Fibroblast of lung (primary cell): ENCODE results near the gene CEP128. TPM values are rescaled to one million over a fixed set of nuclear protein-coding genes. Genes with fewer than 3 reads are reported as not detected.

Experiments used
- DNase-seq, 2 donors: peaks; one replicate each; pipeline versions ENCODE4 v3.0.0 to v3.0.0-alpha.2; 2010; ENCODE audit warnings: low read depth in 2 of 2
- H2AFZ ChIP-seq: 2 replicates; pipeline ENCODE4 v1.5.1; 2012; ENCODE audit warnings: low read length, control low read depth, inconsistent platforms
- H3K27ac ChIP-seq: 2 replicates; pipeline ENCODE4 v1.5.1; 2011; ENCODE audit warnings: low read length, control low read depth; ENCODE audit not compliant: insufficient read depth
- H3K27me3 ChIP-seq: 2 replicates; pipeline ENCODE4 v1.5.1; 2011; ENCODE audit warnings: mild to moderate bottlenecking, low read length; ENCODE audit not compliant: control insufficient read depth, insufficient read depth
- H3K36me3 ChIP-seq: 2 replicates; pipeline ENCODE4 v1.5.1; 2011; ENCODE audit warnings: low read length; ENCODE audit not compliant: control insufficient read depth, insufficient read depth
- H3K4me1 ChIP-seq: 2 replicates; pipeline ENCODE4 v1.5.1; 2011; ENCODE audit warnings: low read length; ENCODE audit not compliant: control insufficient read depth, insufficient read depth; ENCODE audit errors: extremely low read depth
- H3K4me2 ChIP-seq: 2 replicates; pipeline ENCODE4 v1.5.1; 2011; ENCODE audit warnings: low read length, control low read depth; ENCODE audit not compliant: insufficient read depth; ENCODE audit errors: extremely low read depth
- H3K4me3 ChIP-seq, 4 experiments: fragments of 200-600 bp in 1 of 4; sonication (generic) in 1 of 4; replicated peaks in 1 of 4; 2 replicates each; pipeline ENCODE4 v1.5.1; 2011 to 2016; ENCODE audit warnings: low read length in 4 of 4, low read depth in 3 of 4, mild to moderate bottlenecking in 3 of 4, control low read depth in 2 of 4, inconsistent platforms in 1 of 4, mixed read lengths in 1 of 4; ENCODE audit not compliant: insufficient read depth in 1 of 4; ENCODE audit errors: control extremely low read depth in 1 of 4
- H3K79me2 ChIP-seq: 2 replicates; pipeline ENCODE4 v1.5.1; 2012; ENCODE audit warnings: mild to moderate bottlenecking, low read length, inconsistent platforms; ENCODE audit not compliant: control insufficient read depth, insufficient read depth
- H3K9ac ChIP-seq: 2 replicates; pipeline ENCODE4 v1.5.1; 2011; ENCODE audit warnings: mild to moderate bottlenecking, low read length, control low read depth; ENCODE audit not compliant: insufficient read depth
- H3K9me3 ChIP-seq: 2 replicates; pipeline ENCODE4 v1.5.1; 2012; ENCODE audit warnings: low read depth, low read length; ENCODE audit not compliant: control insufficient read depth, insufficient read depth
- H4K20me1 ChIP-seq: 2 replicates; pipeline ENCODE4 v1.5.1; 2011; ENCODE audit warnings: low read length; ENCODE audit not compliant: control insufficient read depth, insufficient read depth; ENCODE audit errors: extremely low read depth
- EZH2 ChIP-seq: IDR thresholded peaks from 2 replicates; pipeline ENCODE4 v1.5.1; 2012; ENCODE audit warnings: low read length, control low read depth, mild to moderate bottlenecking; ENCODE audit errors: missing control alignments
- polyA minus RNA-seq: library from RNA; depleted of rRNA, polyadenylated mRNA; stranded (reverse); fragments of >200 nt; gene quantifications from 2 replicates; pipeline ENCODE4 v1.2.3, GENCODE V29; 2011; ENCODE audit warnings: low replicate concordance
- polyA plus RNA-seq, 2 donors: library from polyadenylated mRNA; depleted of rRNA in 1 of 2; stranded (reverse) in 1 of 2; unstranded in 1 of 2; fragments of >200 nt; gene quantifications; 2 replicates each; pipeline ENCODE4 v1.2.1, GENCODE V29; 2011 to 2012; ENCODE audit warnings: missing spikeins in 1 of 2
- total RNA-seq: library from RNA; depleted of rRNA; stranded (reverse); fragments of >200 nt; gene quantifications from 2 replicates; pipeline ENCODE4 v1.2.1, GENCODE V29; 2014
- TF ChIP-seq, protein P1 (sequence below), 2 donors: IDR thresholded peaks in 1 of 2; conservative IDR thresholded peaks in 1 of 2; 1 replicate in 1 of 2; 2 replicates in 1 of 2; pipeline ENCODE4 v1.5.1; 2011 to 2012; ENCODE audit warnings: low read length in 2 of 2, control low read depth in 1 of 2, inconsistent platforms in 1 of 2, low read depth in 1 of 2, mild to moderate bottlenecking in 1 of 2

CEP128 gene
- total RNA-seq (6.7 and 7.8 TPM in 2 replicates), polyA plus RNA-seq (1.3 and 2.9 TPM in 2 replicates), polyA minus RNA-seq (1.4 and 7.4 TPM in 2 replicates)
- polyA plus RNA-seq (2012): 1.6 and 3.1 TPM in 2 replicates

DNA sequence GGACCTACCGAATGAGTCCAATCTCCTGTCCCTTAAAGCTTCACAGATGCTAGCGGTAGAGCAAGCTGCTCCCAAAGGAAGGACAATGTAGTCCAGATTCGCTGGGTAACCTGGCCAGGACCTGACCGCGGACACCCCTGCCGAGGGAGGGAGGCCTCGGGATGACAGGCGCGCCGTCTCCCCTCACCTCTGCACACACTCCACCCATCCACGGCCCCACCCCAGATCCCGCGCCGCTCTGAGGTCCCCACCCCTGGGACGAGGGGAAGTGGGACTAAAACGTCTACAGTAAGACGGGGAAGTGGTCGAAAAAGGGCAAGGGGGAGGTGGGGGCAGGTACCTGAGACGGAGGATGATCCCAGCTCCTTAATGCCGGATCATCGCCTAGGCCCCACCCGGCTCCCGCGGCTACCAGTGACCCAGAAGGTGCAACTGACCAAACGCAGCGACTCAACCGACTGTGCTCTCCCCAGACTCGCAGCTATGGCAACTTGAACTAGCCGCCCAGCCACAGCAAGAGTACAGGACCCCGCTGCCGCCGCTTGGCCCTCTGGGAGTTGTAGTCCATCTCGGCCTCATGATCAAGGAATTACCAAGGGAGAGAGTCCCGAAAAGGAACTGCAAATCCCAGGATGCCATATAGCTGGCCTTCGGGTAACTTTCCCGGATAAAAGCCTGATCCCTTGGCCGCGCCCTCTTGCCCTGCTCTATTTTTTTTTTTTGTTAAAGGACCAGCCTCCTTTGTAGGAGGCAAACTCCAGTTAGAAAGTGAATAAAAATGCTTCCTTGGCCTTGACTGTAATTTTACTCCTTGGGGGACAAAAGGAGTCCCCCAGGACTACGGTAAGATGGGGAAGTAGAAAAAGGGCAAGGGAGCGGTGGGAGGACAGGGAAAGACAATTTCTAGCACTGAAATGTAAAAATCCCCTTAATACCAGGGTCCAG, at the start of gene CEP128:
TSS of gene CEP128 (minus strand) at position 498 of the 945 bp plus-strand sequence.
- Histone ChIP-seq H2AFZ (peak within 1 kb of the TSS; percentile 97), H3K4me3 (peak within 1 kb of the TSS; percentile 68 to 83 (median 74)), H3K4me2 (peak within 1 kb of the TSS; percentile 82), H3K36me3 (no peaks in the 10 kb centered on the region), H3K27ac (peak within 1 kb of the TSS; percentile 50), H3K79me2 (peaks cover 6% of the 10 kb centered on the region), H3K4me1 (no peaks in the 10 kb centered on the region), H3K9me3 (no peaks in the 10 kb centered on the region), H3K9ac (peak within 1 kb of the TSS; percentile 62), H4K20me1 (no peaks in the 10 kb centered on the region), H3K27me3 (no peaks in the 10 kb centered on the region)
- no peak for TF ChIP-seq EZH2
- TF ChIP-seq, protein P1, sequence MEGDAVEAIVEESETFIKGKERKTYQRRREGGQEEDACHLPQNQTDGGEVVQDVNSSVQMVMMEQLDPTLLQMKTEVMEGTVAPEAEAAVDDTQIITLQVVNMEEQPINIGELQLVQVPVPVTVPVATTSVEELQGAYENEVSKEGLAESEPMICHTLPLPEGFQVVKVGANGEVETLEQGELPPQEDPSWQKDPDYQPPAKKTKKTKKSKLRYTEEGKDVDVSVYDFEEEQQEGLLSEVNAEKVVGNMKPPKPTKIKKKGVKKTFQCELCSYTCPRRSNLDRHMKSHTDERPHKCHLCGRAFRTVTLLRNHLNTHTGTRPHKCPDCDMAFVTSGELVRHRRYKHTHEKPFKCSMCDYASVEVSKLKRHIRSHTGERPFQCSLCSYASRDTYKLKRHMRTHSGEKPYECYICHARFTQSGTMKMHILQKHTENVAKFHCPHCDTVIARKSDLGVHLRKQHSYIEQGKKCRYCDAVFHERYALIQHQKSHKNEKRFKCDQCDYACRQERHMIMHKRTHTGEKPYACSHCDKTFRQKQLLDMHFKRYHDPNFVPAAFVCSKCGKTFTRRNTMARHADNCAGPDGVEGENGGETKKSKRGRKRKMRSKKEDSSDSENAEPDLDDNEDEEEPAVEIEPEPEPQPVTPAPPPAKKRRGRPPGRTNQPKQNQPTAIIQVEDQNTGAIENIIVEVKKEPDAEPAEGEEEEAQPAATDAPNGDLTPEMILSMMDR (conservative IDR thresholded peaks at IDR 0.05 in 1 of 2, IDR thresholded peaks at IDR 0.05 in 1 of 2; ENCODE audit: low read depth in 1 of 2, low read length in 2 of 2): no peak
- DNase-seq: peak; percentile 97 to 98

DNA sequence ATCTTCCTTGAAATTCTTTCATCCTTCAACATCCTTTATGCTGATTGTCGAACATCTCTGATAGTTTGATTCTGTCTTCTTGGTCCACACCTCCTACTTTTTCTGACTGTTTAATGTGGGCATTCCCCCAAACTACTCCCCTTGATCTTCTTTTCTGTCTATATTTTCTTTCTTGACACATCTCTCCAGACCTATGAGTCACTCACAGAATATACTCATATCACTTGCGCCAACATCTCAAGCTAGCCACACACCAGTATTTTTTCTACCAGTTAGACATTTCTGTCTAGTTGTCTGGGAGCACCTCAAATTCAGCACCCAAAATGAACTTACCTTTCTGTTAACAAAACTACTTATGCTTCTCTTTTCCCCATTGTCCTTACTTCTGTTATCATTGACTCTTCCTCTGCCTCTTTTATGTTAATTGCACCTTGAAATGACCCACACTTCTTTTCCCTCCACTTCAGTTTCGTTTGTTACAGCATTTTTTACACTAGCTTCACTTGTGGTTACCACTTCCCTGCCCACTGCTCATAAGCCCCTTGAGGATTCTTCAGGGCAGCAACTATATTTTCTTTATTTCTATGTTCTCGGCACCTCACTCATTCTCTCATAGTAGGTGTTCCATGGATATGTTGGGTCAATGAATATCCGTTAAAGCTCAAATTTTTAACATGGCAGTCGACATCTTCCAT, 47.3 kb upstream of the CEP128 start:
- DNase-seq: peak in 1 of 2 donors; percentile 23

More for the DNA sequence above, 47.3 kb upstream of the CEP128 start:
- H3K27me3 ChIP-seq: no peaks in the 10 kb centered on the region
- no peak overlapping the region for H3K4me3 ChIP-seq
- H4K20me1 ChIP-seq: no peaks in the 10 kb centered on the region
- H3K9ac ChIP-seq: no peak overlapping the region
- no peaks in the 10 kb centered on the region for H3K79me2 ChIP-seq
- H3K9me3 ChIP-seq: no peaks in the 10 kb centered on the region
- no peaks in the 10 kb centered on the region for H3K4me1 ChIP-seq
- no peak overlapping the region for H3K4me2 ChIP-seq
- H3K36me3 ChIP-seq: no peaks in the 10 kb centered on the region
- TF ChIP-seq EZH2: no peak
- TF ChIP-seq, protein P1 (conservative IDR thresholded peaks at IDR 0.05 in 1 of 2, IDR thresholded peaks at IDR 0.05 in 1 of 2; ENCODE audit: low read depth in 1 of 2, low read length in 2 of 2): no peak
- no peak overlapping the region for H3K27ac ChIP-seq
- no peak overlapping the region for H2AFZ ChIP-seq
